Activated T-cell treated with anti-CD3 and anti-CD28 coated beads, Interleukin-2, amount 50 U/mL, for 1 hour (primary cell): ENCODE measurements around the gene AGAP3.

Source experiments
- DNase-seq: peaks from one replicate; pipeline ENCODE4 v3.0.0-alpha.2; 2020

Gene AGAP3

GRCh38 chr7:151110941-151111645 lies 24.8 kb downstream of the AGAP3 start:
- peak; percentile 80 for DNase-seq

GRCh38 chr7:151113344-151114150 lies 27.3 kb downstream of the AGAP3 start:
- no peak for DNase-seq

DNA sequence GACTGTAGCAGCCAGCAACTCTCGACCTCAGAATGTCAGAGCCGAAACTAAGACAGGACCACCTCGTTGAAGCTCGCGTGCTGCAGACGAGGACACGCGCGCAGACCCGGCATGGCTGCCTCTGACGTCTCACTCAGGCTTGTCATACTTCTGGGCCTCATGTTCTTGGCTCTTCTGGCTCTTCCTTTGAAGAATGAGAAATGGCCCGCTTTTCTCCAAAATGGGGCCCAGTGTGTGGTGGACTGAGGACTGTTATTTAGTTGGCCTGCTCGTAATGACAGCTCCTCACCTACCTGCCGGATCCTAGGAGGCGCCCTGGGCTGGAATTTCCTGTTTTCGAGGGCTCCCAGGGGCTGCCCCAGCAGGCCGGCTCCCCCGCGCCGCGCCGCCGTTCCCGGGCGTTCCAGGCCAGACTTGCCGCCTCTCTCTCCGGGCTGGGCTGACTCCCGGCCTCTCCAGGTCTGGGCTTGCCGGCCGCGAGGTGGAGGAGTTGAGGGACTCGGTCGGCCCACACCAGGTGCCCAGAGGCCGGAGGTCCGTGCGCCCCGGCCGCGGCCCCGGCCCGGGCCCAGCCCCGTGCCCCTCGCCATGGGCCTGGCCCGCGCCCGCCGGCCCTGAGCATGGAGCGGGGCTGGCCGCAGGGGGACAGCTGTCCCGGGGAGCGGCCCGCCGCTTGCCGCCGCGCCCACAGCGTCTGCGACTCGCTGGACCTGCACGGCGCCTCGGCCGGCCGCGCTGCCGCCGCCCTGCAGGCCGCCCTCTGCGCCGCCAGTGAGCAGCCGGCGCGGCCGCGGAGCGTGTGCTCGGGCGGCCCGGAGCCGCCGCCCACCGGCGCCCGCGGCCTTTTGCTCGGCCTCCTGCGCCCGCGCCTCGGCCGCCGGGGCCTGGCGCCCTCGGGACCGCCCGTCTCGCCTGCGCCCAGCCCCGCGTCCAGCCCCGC lies 28.1 kb downstream of the AGAP3 start:
- DNase-seq: no peak

- peak; percentile 43 for DNase-seq
Measured at GRCh38 chr7:151115121-151115835, 29.0 kb downstream of the AGAP3 start.

GRCh38 chr7:151115836-151116418 lies 29.7 kb downstream of the AGAP3 start:
- DNase-seq: no peak

- no peak for DNase-seq
Measured at GRCh38 chr7:151116603-151117440, 30.5 kb downstream of the AGAP3 start.

DNA sequence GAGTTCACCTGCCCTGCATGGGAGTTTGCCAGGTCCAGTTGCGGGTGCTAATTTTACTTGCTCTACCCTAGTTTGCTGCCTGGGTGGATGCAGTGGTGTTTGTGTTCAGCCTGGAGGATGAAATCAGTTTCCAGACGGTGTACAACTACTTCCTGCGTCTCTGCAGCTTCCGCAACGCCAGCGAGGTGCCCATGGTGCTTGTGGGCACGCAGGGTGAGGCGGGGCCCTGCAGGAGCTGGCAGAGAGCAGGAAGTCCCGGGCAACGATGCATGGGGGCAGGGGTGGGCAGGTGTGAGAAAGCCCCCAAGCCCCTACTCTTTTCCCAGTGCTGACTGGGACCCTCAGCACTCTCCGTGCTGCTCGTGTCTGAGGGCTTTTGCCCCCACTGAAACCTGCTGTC lies 31.3 kb downstream of the AGAP3 start:
- peak; percentile 50 for DNase-seq

- no peak for DNase-seq
Measured at GRCh38 chr7:151118108-151119054, 32.1 kb downstream of the AGAP3 start.

GRCh38 chr7:151119055-151119415 lies 32.8 kb downstream of the AGAP3 start:
- DNase-seq: no peak

DNA sequence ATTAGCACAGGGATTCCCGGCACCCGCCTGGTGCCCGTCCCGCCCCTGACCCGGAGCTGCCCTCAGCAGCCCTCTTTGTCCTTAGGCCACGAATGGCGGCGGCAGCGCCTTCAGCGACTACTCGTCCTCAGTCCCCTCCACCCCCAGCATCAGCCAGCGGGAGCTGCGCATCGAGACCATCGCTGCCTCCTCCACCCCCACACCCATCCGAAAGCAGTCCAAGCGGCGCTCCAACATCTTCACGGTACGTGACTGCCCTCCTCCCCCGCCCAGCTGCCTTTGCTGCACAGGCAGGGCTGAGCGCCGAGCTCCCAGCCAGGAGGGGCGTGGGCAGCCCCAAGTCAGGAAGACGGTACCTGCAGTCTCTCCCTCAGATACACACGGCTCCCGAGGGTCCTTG lies 33.6 kb downstream of the AGAP3 start:
- DNase-seq: no peak

DNA sequence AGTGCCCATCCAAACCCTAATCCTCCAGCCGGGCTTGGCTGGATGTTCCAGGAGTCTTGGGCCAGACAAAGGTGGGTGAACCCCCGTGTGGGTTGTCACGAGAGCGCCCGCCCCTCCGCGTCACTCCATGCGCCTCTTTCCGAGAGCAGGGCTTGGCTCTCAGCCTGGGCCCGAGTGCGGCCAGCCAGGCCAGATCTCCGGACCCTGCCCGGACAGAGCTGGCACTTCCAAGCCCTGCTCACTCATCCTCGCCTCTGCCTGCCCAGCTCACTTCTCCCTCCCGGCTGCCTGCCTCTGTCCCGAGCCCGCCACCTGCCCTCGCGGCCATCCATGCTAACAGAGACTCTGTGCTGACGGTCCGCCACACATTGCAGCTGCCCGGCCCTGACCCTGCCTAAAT lies 34.6 kb downstream of the AGAP3 start:
- no peak for DNase-seq

- DNase-seq: no peak
Measured at GRCh38 chr7:151121380-151122170, 35.3 kb downstream of the AGAP3 start.

- no peak for DNase-seq
Measured at GRCh38 chr7:151122276-151122675, 36.0 kb downstream of the AGAP3 start.

DNA sequence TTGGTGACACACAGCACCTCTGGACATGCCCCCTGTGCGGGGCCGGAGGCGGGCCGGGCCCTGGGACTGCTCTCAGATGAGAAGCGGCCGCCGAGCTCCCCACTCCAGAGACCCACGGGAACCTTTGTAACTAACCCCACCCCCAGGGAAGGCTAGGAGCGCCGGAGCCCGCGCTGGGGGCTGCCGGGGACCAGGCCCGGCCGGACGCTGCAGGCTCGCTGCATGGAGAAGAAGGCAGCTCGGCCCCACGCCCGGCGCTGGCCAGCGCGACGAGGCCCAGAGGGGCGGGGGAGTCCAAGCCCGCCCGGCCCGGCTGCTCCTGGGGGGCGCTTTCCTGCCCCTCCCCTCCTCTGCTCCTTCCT lies 36.5 kb downstream of the AGAP3 start:
- no peak for DNase-seq

- DNase-seq: no peak
Measured at GRCh38 chr7:151123158-151123821, 37.0 kb downstream of the AGAP3 start.

DNA sequence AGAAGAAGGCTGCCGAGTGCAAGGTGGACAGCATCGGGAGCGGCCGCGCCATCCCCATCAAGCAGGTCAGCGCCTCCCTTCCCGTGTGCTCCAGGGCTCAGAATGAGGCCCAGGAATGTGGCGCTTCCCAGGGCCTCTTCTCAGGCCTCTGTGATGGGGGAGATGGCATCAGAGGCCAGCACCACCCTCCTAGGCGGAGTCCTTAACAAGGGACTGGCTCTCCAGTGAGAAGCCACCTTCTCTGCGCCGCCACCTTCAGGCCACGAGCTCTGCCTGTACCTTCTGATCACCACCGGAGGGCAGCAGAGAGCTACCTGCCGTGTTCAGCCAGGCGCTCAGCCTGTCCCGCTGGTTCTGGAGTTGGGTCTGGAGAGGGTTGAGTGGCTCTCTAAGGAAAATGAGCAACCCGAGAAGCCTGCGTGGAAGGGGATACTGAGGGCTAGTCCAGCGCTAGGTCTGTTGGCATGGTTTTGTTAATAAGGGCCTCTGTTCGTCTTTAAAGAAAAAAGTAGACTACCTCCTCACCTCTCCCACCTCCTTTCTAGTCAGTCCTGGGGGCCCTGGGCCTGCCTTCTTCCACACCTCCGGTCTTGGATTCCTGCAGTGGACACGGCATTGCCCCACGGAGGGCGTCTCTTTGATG lies 37.7 kb downstream of the AGAP3 start:
- peak; percentile 82 for DNase-seq

GRCh38 chr7:151124481-151124880 lies 38.2 kb downstream of the AGAP3 start:
- no peak for DNase-seq

GRCh38 chr7:151124899-151125399 lies 38.7 kb downstream of the AGAP3 start:
- no peak for DNase-seq
